Esophagus squamous epithelium (tissue), 5 donors: ENCODE measurements around the gene CRNKL1. TPM values are rescaled to one million over a fixed set of nuclear protein-coding genes. Genes with fewer than 3 reads are reported as not detected.

Experiments used
- DNase-seq: peaks from one replicate; lab custom pipeline; 2025; lab: John Stamatoyannopoulos, UW
- H3K27ac ChIP-seq, 4 donors: fragments of 200-600 bp; sonication (generic); one replicate each; pipeline ENCODE4 v1.5.1; 2016 to 2019; ENCODE audit warnings: mild to moderate bottlenecking in 1 of 4
- H3K27me3 ChIP-seq, 4 donors: fragments of 200-600 bp; sonication (generic); 1 replicate in 3 of 4; 2 replicates in 1 of 4; pipeline versions ENCODE4 v1.5.1 to v1.6.0; 2017 to 2021; ENCODE audit warnings: antibody characterized with exemption in 1 of 4
- H3K36me3 ChIP-seq, 3 donors: fragments of 200-600 bp; sonication (generic); one replicate each; pipeline ENCODE4 v1.5.1; 2016 to 2019
- H3K4me1 ChIP-seq, 3 donors: fragments of 200-600 bp; sonication (generic); one replicate each; pipeline ENCODE4 v1.5.1; 2017 to 2019
- H3K4me3 ChIP-seq, 4 donors: fragments of 200-600 bp; sonication (generic); 1 replicate in 3 of 4; 2 replicates in 1 of 4; pipeline ENCODE4 v1.5.1; 2016 to 2019; ENCODE audit warnings: mild to moderate bottlenecking in 2 of 4, moderate library complexity in 1 of 4
- H3K9me3 ChIP-seq, 3 donors: fragments of 200-600 bp; sonication (generic); one replicate each; pipeline ENCODE4 v1.5.1; 2016 to 2019
- POLR2A ChIP-seq, 4 donors: fragments of 450-650 bp; IDR thresholded peaks; one replicate each; pipeline ENCODE4 v1.6.1; 2017; ENCODE audit warnings: antibody characterized with exemption in 4 of 4, mild to moderate bottlenecking in 4 of 4, moderate library complexity in 3 of 4
- WGBS, 2 donors: methylation state at CpG; one replicate each; pipeline ENCODE4 v1.1.5; 2018; 5-methylcytosine and 5-hydroxymethylcytosine counted together
- intact Hi-C: fragments of 100-400 bp; cut with DNase I; formaldehyde crosslinking; loops from one replicate; pipeline ENCODE4 v1.15.0; 2022
- total RNA-seq, 4 donors: library from RNA; depleted of rRNA; stranded (reverse); fragments of >200 nt; gene quantifications; one replicate each; pipeline ENCODE4 v1.1.0, GENCODE V29; 2016
- TF ChIP-seq, protein P1 (sequence below), 6 experiments: fragments of 450-650 bp in 4 of 6; fragments of 200-600 bp in 2 of 6; sonication (generic) in 2 of 6; IDR thresholded peaks; one replicate each; pipeline ENCODE4 v1.5.1; 2016 to 2019; ENCODE audit warnings: antibody characterized with exemption in 6 of 6, mild to moderate bottlenecking in 4 of 6, moderate library complexity in 4 of 6
- donor health status: DM: yes; HTN: yes; CAD: no.

CRNKL1 gene
- total RNA-seq, 4 donors from 2014 or later = 9.3 to 19.4 (median 15.8) TPM

DNA sequence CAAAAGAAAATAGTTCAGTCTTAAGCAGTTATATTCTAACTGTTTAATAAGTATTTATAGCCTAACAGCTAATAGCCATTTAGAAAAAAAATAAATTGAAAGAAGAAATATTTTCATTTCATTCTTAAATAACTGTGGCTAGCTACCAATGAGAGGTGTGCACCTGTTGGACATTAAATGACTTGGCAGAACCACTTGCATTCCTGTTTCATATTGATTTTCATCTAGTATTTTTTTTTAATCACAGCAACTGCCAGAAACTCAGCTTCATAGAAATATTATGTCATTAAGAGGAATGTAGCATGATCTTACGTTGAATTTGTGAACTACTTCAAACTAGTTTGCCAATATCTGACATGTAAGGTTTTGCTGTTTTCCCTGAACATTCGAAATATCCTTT lies 25.0 kb downstream of the CRNKL1 start:
- WGBS, 2 donors = 75 to 84% methylated on average over 2 of the region's 2 CpGs
- intact Hi-C loops = no loop called here
- no peak for TF ChIP-seq POLR2A (IDR thresholded peaks at IDR 0.05)
- TF ChIP-seq, protein P1, sequence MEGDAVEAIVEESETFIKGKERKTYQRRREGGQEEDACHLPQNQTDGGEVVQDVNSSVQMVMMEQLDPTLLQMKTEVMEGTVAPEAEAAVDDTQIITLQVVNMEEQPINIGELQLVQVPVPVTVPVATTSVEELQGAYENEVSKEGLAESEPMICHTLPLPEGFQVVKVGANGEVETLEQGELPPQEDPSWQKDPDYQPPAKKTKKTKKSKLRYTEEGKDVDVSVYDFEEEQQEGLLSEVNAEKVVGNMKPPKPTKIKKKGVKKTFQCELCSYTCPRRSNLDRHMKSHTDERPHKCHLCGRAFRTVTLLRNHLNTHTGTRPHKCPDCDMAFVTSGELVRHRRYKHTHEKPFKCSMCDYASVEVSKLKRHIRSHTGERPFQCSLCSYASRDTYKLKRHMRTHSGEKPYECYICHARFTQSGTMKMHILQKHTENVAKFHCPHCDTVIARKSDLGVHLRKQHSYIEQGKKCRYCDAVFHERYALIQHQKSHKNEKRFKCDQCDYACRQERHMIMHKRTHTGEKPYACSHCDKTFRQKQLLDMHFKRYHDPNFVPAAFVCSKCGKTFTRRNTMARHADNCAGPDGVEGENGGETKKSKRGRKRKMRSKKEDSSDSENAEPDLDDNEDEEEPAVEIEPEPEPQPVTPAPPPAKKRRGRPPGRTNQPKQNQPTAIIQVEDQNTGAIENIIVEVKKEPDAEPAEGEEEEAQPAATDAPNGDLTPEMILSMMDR (IDR thresholded peaks at IDR 0.05) = no peak

DNA sequence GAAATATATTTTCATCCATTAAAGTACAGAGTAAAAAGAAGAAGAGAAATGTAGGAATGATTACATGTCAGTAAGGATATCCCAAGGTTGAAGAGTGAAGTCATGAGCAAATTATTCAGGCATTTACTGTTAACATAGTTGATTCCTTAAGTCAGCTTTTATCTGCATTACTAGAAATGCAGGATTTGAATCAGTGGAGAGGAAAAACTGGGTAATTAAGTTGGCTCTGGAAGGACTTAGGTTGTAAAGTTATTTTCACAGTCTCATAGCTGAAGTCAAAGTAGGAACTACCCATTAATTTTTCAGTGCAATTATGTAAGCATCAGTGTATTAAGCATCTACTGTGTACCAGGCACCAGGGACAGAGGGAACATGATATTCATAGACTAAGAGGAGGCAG lies 27.3 kb downstream of the CRNKL1 start:
- Histone ChIP-seq H3K4me1 (peaks cover 0 to 45% (median 13%) of the 10 kb centered on the region in 3 donors), H3K27ac (no peak overlapping the region), H3K27me3 (no peaks in the 10 kb centered on the region), H3K9me3 (no peaks in the 10 kb centered on the region), H3K4me3 (no peak overlapping the region), H3K36me3 (peaks cover 0 to 94% (median 12%) of the 10 kb centered on the region in 3 donors)
- no peak for DNase-seq
- intact Hi-C loops = no loop called here
- no peak for TF ChIP-seq POLR2A (IDR thresholded peaks at IDR 0.05)
- TF ChIP-seq, protein P1 (IDR thresholded peaks at IDR 0.05) = no peak

More for the DNA sequence above, 25.0 kb downstream of the CRNKL1 start:
- peaks cover 0 to 22% (median 0%) of the 10 kb centered on the region in 3 donors for H3K4me1 ChIP-seq
- DNase-seq = no peak
- H3K27me3 ChIP-seq = no peaks in the 10 kb centered on the region
- H3K27ac ChIP-seq = no peak overlapping the region
- no peaks in the 10 kb centered on the region for H3K9me3 ChIP-seq
- H3K36me3 ChIP-seq = peaks cover 0 to 100% (median 12%) of the 10 kb centered on the region in 3 donors
- no peak overlapping the region for H3K4me3 ChIP-seq

DNA sequence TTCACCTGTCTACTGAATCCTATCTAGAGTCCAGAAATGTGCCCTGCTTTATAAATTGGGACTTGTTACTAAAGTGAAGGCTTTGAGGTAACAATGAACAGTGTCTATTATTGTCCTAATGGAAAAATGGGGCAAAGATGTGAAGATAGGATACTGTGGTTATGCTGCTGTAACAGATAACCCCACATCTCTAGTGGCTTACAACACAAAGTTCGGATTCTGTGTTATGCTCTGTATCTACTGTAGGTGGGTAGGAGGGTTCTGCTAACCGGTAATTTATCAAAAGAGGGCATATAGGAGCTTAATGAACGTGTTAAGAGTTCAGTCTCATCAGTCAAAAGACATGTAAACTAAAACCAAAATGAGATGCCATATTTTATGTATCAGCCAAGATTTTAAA lies 28.9 kb downstream of the CRNKL1 start:
- intact Hi-C loops = no loop called here
- Histone ChIP-seq H3K4me1 (peaks cover 12 to 61% (median 28%) of the 10 kb centered on the region in 3 donors), H3K4me3 (no peak overlapping the region), H3K9me3 (no peaks in the 10 kb centered on the region), H3K27ac (no peak overlapping the region), H3K27me3 (no peaks in the 10 kb centered on the region), H3K36me3 (peaks cover 0 to 78% (median 7%) of the 10 kb centered on the region in 3 donors)
- no peak for TF ChIP-seq POLR2A (IDR thresholded peaks at IDR 0.05)
- TF ChIP-seq, protein P1 (IDR thresholded peaks at IDR 0.05) = no peak
- WGBS, 2 donors = 84 to 91% methylated on average over 3 of the region's 3 CpGs
- no peak for DNase-seq

DNA sequence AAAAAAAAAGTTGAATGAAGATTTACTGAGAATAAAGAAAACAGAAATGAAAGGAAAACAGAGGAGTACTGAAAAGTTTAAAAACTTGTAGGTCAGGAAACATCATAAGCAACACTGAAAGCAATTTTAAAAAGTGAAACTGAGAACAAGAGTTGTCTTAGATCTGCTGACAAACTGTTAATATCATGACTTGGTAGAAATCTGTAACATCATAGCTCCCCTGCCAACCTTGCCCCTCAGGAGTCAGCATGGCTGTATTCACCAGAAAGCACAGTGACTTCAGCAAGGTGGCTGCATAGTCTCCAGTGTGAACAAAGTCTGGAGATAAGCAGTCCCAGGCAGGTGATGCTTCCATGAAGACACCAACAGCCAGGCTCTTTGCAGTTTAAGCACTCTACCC lies 29.8 kb downstream of the CRNKL1 start:
- Histone ChIP-seq H3K9me3 (no peaks in the 10 kb centered on the region), H3K27me3 (no peaks in the 10 kb centered on the region), H3K4me3 (no peak overlapping the region), H3K27ac (peak overlapping the region in 2 of 4 donors; percentile 13 to 24), H3K36me3 (peaks cover 0 to 69% (median 6%) of the 10 kb centered on the region in 3 donors), H3K4me1 (peaks cover 17 to 69% (median 34%) of the 10 kb centered on the region in 3 donors)
- no peak for DNase-seq
- intact Hi-C loops = no loop called here
- TF ChIP-seq, protein P1 (IDR thresholded peaks at IDR 0.05) = no peak
- TF ChIP-seq POLR2A (IDR thresholded peaks at IDR 0.05) = no peak

DNA sequence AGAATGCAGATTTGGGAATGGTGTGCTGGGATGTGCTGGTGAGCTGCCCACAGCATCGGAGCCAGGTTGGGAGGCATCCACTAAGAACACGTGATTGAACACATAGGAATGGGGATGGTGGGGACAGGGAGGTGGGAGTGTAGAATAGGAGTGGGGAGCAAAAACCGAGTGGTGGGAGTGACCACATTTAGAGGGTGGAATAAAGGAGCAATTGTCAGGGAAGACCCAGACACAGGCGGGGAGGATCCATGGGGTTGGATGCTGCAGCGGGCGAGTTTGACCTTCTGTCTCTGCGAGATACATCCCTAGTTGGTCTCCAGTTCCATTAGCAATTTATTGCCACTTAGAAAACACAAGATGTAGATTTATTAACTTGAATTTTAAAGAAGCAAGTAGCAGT lies 30.4 kb downstream of the CRNKL1 start:
- intact Hi-C loops = no loop called here
- Histone ChIP-seq H3K4me3 (no peak overlapping the region), H3K27me3 (no peaks in the 10 kb centered on the region), H3K9me3 (no peaks in the 10 kb centered on the region), H3K4me1 (peaks cover 18 to 71% (median 34%) of the 10 kb centered on the region in 3 donors), H3K27ac (peak overlapping the region in 2 of 4 donors; percentile 13 to 24), H3K36me3 (peaks cover 0 to 63% (median 4%) of the 10 kb centered on the region in 3 donors)
- 84 to 87% methylated on average over 7 of the region's 7 CpGs for WGBS, 2 donors
- no peak for TF ChIP-seq POLR2A (IDR thresholded peaks at IDR 0.05)
- TF ChIP-seq, protein P1 (IDR thresholded peaks at IDR 0.05) = no peak
- no peak for DNase-seq
